IMR-90 (cell line): Measurements from ENCODE around the gene UPK1A.

Experiments
- CEBPB ChIP-seq: IDR thresholded peaks from 2 replicates; pipeline ENCODE4 v1.6.1; 2012; ENCODE audit warnings: low read depth, low read length, improper control_type of control experiment
- CTCF ChIP-seq: conservative IDR thresholded peaks from 2 replicates; pipeline ENCODE4 v1.5.1; 2012; ENCODE audit warnings: mild to moderate bottlenecking, low read depth, low read length, improper control_type of control experiment
- MXI1 ChIP-seq: IDR thresholded peaks from 2 replicates; pipeline ENCODE4 v1.6.1; 2012; ENCODE audit warnings: low read depth, mild to moderate bottlenecking, low read length, moderate library complexity, borderline replicate concordance
- POLR2A ChIP-seq: IDR thresholded peaks from 2 replicates; pipeline ENCODE4 v1.6.1; 2012; ENCODE audit warnings: mild to moderate bottlenecking, low read depth, low read length

GRCh38 chr19:35721374-35721773 lies 55.1 kb downstream of the UPK1A start:
- TF ChIP-seq CEBPB (no peak), CTCF (no peak), POLR2A (no peak), MXI1 (no peak)
